H9 (cell line): ENCODE data around the gene KRTAP4-9. TPM values are rescaled to one million over a fixed set of nuclear protein-coding genes. Genes with fewer than 3 reads are reported as not detected.

ENCODE experiments used
- DNase-seq: peaks from one replicate; pipeline ENCODE4 v3.0.0-alpha.2; 2017
- H2AFZ ChIP-seq: one replicate; pipeline ENCODE4 v1.6.1; 2013; ENCODE audit warnings: mild to moderate bottlenecking, low read length, control low read depth, moderate library complexity
- H2AK5ac ChIP-seq: 2 replicates; pipeline ENCODE4 v1.6.1; 2013; ENCODE audit warnings: low read length, control low read depth, mixed read lengths; ENCODE audit not compliant: insufficient read length
- H2BK120ac ChIP-seq: one replicate; pipeline ENCODE4 v1.6.1; 2013; ENCODE audit warnings: low read depth, mild to moderate bottlenecking, low read length, control low read depth, inconsistent platforms; ENCODE audit not compliant: poor library complexity, severe bottlenecking
- H2BK12ac ChIP-seq: 2 replicates; pipeline ENCODE4 v1.6.1; 2013; ENCODE audit warnings: low read length, control low read depth, mixed read lengths, low read depth; ENCODE audit not compliant: insufficient read length
- H2BK15ac ChIP-seq: 2 replicates; pipeline ENCODE4 v1.6.1; 2013; ENCODE audit warnings: low read depth, low read length, control low read depth
- H2BK20ac ChIP-seq: one replicate; pipeline ENCODE4 v1.6.1; 2013; ENCODE audit warnings: low read depth, mild to moderate bottlenecking, low read length, control low read depth, inconsistent platforms; ENCODE audit not compliant: poor library complexity, severe bottlenecking
- H2BK5ac ChIP-seq: 2 replicates; pipeline ENCODE4 v1.6.1; 2013; ENCODE audit warnings: low read length, control low read depth, mixed read lengths; ENCODE audit not compliant: insufficient read length
- H3K14ac ChIP-seq: 2 replicates; pipeline ENCODE4 v1.6.1; 2013; ENCODE audit warnings: low read length, control low read depth; ENCODE audit not compliant: insufficient read depth
- H3K18ac ChIP-seq: 2 replicates; pipeline ENCODE4 v1.6.1; 2013; ENCODE audit warnings: low read depth, mild to moderate bottlenecking, mixed read lengths, low read length, control low read depth; ENCODE audit not compliant: insufficient read length
- H3K23ac ChIP-seq: 2 replicates; pipeline ENCODE4 v1.6.1; 2013; ENCODE audit warnings: low read length, control low read depth, mixed read lengths, low read depth; ENCODE audit not compliant: insufficient read length
- H3K23me2 ChIP-seq: 2 replicates; pipeline ENCODE4 v1.6.1; 2013; ENCODE audit warnings: low read depth, mild to moderate bottlenecking, mixed read lengths, low read length, control low read depth; ENCODE audit not compliant: insufficient read length, poor library complexity, severe bottlenecking
- H3K27ac ChIP-seq: 2 replicates; pipeline ENCODE4 v1.5.1; 2013; ENCODE audit warnings: low read length, control low read depth, mixed read lengths, low read depth; ENCODE audit not compliant: insufficient read length
- H3K27me3 ChIP-seq: 2 replicates; pipeline ENCODE4 v1.6.1; 2013; ENCODE audit warnings: low read length, control low read depth, inconsistent platforms; ENCODE audit not compliant: insufficient read depth
- H3K4ac ChIP-seq: 2 replicates; pipeline ENCODE4 v1.6.1; 2013; ENCODE audit warnings: low read depth, mild to moderate bottlenecking, control low read depth, inconsistent platforms, low read length, moderate library complexity
- H3K4me1 ChIP-seq: 2 replicates; pipeline ENCODE4 v1.6.1; 2013; ENCODE audit warnings: low read length, control low read depth, inconsistent platforms; ENCODE audit not compliant: insufficient read depth
- H3K4me2 ChIP-seq: 2 replicates; pipeline ENCODE4 v1.6.1; 2013; ENCODE audit warnings: low read length, control low read depth, mixed read lengths; ENCODE audit not compliant: insufficient read length, insufficient read depth
- H3K56ac ChIP-seq: 2 replicates; pipeline ENCODE4 v1.6.1; 2013; ENCODE audit warnings: low read depth, mild to moderate bottlenecking, mixed read lengths, low read length, control low read depth; ENCODE audit not compliant: insufficient read length
- H3K79me1 ChIP-seq: 2 replicates; pipeline ENCODE4 v1.6.1; 2013; ENCODE audit warnings: low read depth, mild to moderate bottlenecking, moderate library complexity, low read length, control low read depth, inconsistent platforms; ENCODE audit not compliant: insufficient read depth, poor library complexity, severe bottlenecking
- H3K79me2 ChIP-seq: 2 replicates; pipeline ENCODE4 v1.6.1; 2013; ENCODE audit warnings: low read length, control low read depth, inconsistent platforms; ENCODE audit not compliant: insufficient read depth
- H3K9ac ChIP-seq: 2 replicates; pipeline ENCODE4 v1.6.1; 2013; ENCODE audit warnings: low read length, control low read depth, mixed read lengths; ENCODE audit not compliant: insufficient read length; ENCODE audit errors: extremely low read depth
- H3K9me3 ChIP-seq: one replicate; pipeline ENCODE4 v1.6.1; 2013; ENCODE audit warnings: low read depth, low read length, inconsistent platforms; ENCODE audit not compliant: control insufficient read depth
- H3T11ph ChIP-seq: one replicate; pipeline ENCODE4 v1.6.1; 2013; ENCODE audit warnings: mild to moderate bottlenecking, low read length, control low read depth, inconsistent platforms
- H4K20me1 ChIP-seq: one replicate; pipeline ENCODE4 v1.6.1; 2013; ENCODE audit not compliant: control insufficient read depth, insufficient read length, insufficient read depth
- H4K5ac ChIP-seq: 2 replicates; pipeline ENCODE4 v1.6.1; 2013; ENCODE audit warnings: low read depth, mild to moderate bottlenecking, mixed read lengths, low read length, control low read depth; ENCODE audit not compliant: insufficient read length
- H4K8ac ChIP-seq: replicated peaks from 2 replicates; pipeline ENCODE4 v1.6.1; 2013; ENCODE audit warnings: low read length, control low read depth, mixed read lengths, low read depth; ENCODE audit not compliant: insufficient read length
- H4K91ac ChIP-seq: 2 replicates; pipeline ENCODE4 v1.6.1; 2013; ENCODE audit warnings: low read depth, mild to moderate bottlenecking, moderate library complexity, mixed read lengths, low read length, control low read depth; ENCODE audit not compliant: insufficient read length
- H3K27ac Mint-ChIP-seq, 3 experiments: 2 replicates in 2 of 3; 3 replicates in 1 of 3; pipeline ENCODE4 v1.8.0; 2020 to 2021; ENCODE audit warnings: mixed read lengths in 3 of 3, mild to moderate bottlenecking in 1 of 3, moderate library complexity in 1 of 3
- H3K27me3 Mint-ChIP-seq: 2 replicates; pipeline ENCODE4 v1.8.0; 2021; ENCODE audit warnings: low read depth, mild to moderate bottlenecking, moderate library complexity, mixed read lengths
- H3K36me3 Mint-ChIP-seq, 3 experiments: 2 replicates in 2 of 3; 3 replicates in 1 of 3; pipeline ENCODE4 v1.8.0; 2020 to 2021; ENCODE audit warnings: low read depth in 3 of 3, mixed read lengths in 3 of 3; ENCODE audit not compliant: insufficient read depth in 1 of 3
- H3K4me1 Mint-ChIP-seq, 2 experiments: 2 replicates each; pipeline ENCODE4 v1.8.0; 2020; ENCODE audit warnings: mixed read lengths in 2 of 2
- H3K4me3 Mint-ChIP-seq, 2 experiments: 2 replicates in 1 of 2; 3 replicates in 1 of 2; pipeline ENCODE4 v1.8.0; 2020 to 2021; ENCODE audit warnings: mild to moderate bottlenecking in 2 of 2, mixed read lengths in 2 of 2, moderate library complexity in 1 of 2
- H3K9me3 Mint-ChIP-seq, 2 experiments: 2 replicates in 1 of 2; 3 replicates in 1 of 2; pipeline ENCODE4 v1.8.0; 2020; ENCODE audit warnings: mild to moderate bottlenecking in 2 of 2, mixed read lengths in 2 of 2, moderate library complexity in 1 of 2
- WGBS: extraction: QIAGEN DNeasy Blood & Tissue Kit; methylation state at CpG from one replicate; pipeline ENCODE4 v1.1.7; 2013; ENCODE audit warnings: missing lambda C conversion rate, low lambda C conversion rate, mixed read lengths; ENCODE audit not compliant: insufficient read length; ENCODE audit errors: extremely low coverage; 5-methylcytosine and 5-hydroxymethylcytosine counted together
- total RNA-seq: library from RNA; stranded (reverse); gene quantifications from 2 replicates; pipeline ENCODE4 v1.2.1, GENCODE V29; 2021
- TF ChIP-seq, protein P1 (sequence below): fragments of 200-600 bp; sonication (generic); conservative IDR thresholded peaks from 3 replicates; pipeline ENCODE4 v1.8.0; 2021; ENCODE audit warnings: antibody characterized with exemption, mild to moderate bottlenecking

Gene KRTAP4-9
- total RNA-seq, 1 experiment from 2014 or later: not detected

DNA sequence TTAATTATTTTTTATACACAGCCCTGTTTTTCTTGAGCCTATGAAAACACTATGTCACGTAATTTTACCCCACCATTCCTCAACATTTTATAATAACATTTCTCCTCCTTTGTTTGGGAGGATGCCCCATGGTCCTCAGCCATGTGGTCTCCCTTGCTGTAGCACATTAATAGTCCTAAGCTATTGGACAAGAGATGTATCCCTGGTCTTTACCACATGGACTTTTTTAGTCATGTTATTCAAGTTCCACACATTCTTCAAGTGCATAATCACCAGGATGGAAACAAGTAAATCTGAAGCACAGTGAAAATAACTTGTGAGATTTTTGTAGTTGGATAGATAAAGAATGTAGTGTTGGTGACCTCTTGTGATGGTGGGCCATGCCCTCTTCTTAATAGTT is 43.2 kb upstream of the KRTAP4-9 start:
- Mint-ChIP-seq H3K4me3 (no peak overlapping the region), H3K27ac (no peak overlapping the region), H3K4me1 (peaks cover 4 to 13% of the 10 kb centered on the region in 2 experiments), H3K27me3 (no peaks in the 10 kb centered on the region), H3K36me3 (no peaks in the 10 kb centered on the region; a peak in 1 of 7 replicates), H3K9me3 (no peaks in the 10 kb centered on the region; a peak in 1 of 5 replicates)
- no peak overlapping the region for H2BK5ac ChIP-seq
- H2BK12ac ChIP-seq: no peak overlapping the region
- no peaks in the 10 kb centered on the region for H3K4me1 ChIP-seq
- H3K56ac ChIP-seq: no peak overlapping the region
- no peak overlapping the region for H4K8ac ChIP-seq
- no peak for DNase-seq
- no peaks in the 10 kb centered on the region for H3K79me2 ChIP-seq
- H4K91ac ChIP-seq: no peak overlapping the region
- no peak overlapping the region for H3K9ac ChIP-seq
- no peak overlapping the region for H3T11ph ChIP-seq
- WGBS: no CpG with 5 or more reads among the region's 1 CpG
- H3K4ac ChIP-seq: no peak overlapping the region
- H3K23ac ChIP-seq: no peak overlapping the region
- no peak overlapping the region for H2AFZ ChIP-seq
- H3K27me3 ChIP-seq: no peaks in the 10 kb centered on the region
- no peak overlapping the region for H2AK5ac ChIP-seq
- H3K23me2 ChIP-seq: no peaks in the 10 kb centered on the region
- no peak overlapping the region for H3K14ac ChIP-seq
- H3K79me1 ChIP-seq: no peaks in the 10 kb centered on the region
- H3K18ac ChIP-seq: no peak overlapping the region
- TF ChIP-seq, protein P1, sequence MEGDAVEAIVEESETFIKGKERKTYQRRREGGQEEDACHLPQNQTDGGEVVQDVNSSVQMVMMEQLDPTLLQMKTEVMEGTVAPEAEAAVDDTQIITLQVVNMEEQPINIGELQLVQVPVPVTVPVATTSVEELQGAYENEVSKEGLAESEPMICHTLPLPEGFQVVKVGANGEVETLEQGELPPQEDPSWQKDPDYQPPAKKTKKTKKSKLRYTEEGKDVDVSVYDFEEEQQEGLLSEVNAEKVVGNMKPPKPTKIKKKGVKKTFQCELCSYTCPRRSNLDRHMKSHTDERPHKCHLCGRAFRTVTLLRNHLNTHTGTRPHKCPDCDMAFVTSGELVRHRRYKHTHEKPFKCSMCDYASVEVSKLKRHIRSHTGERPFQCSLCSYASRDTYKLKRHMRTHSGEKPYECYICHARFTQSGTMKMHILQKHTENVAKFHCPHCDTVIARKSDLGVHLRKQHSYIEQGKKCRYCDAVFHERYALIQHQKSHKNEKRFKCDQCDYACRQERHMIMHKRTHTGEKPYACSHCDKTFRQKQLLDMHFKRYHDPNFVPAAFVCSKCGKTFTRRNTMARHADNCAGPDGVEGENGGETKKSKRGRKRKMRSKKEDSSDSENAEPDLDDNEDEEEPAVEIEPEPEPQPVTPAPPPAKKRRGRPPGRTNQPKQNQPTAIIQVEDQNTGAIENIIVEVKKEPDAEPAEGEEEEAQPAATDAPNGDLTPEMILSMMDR: no peak
- H4K20me1 ChIP-seq: no peaks in the 10 kb centered on the region
- no peak overlapping the region for H2BK15ac ChIP-seq
- H3K27ac ChIP-seq: no peak overlapping the region
- no peak overlapping the region for H2BK120ac ChIP-seq
- no peak overlapping the region for H4K5ac ChIP-seq
- H2BK20ac ChIP-seq: no peak overlapping the region
- H3K9me3 ChIP-seq: no peaks in the 10 kb centered on the region
- H3K4me2 ChIP-seq: no peak overlapping the region
